GM18868 (cell line): ENCODE measurements around the gene ANXA8.
"Not testable (repeated sequence)": the region's sequence is repeated elsewhere in the genome, so short reads cannot be mapped to it uniquely, and the experiment has no call there.

Experiments
- ATAC-seq: cut with Tn5 transposase; IDR thresholded peaks from one replicate; pipeline ENCODE4 v1.9.1; 2021; ENCODE audit warnings: mild to moderate bottlenecking, moderate library complexity; ENCODE audit not compliant: unreplicated experiment

The ANXA8 gene, protein sequence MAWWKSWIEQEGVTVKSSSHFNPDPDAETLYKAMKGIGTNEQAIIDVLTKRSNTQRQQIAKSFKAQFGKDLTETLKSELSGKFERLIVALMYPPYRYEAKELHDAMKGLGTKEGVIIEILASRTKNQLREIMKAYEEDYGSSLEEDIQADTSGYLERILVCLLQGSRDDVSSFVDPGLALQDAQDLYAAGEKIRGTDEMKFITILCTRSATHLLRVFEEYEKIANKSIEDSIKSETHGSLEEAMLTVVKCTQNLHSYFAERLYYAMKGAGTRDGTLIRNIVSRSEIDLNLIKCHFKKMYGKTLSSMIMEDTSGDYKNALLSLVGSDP

DNA sequence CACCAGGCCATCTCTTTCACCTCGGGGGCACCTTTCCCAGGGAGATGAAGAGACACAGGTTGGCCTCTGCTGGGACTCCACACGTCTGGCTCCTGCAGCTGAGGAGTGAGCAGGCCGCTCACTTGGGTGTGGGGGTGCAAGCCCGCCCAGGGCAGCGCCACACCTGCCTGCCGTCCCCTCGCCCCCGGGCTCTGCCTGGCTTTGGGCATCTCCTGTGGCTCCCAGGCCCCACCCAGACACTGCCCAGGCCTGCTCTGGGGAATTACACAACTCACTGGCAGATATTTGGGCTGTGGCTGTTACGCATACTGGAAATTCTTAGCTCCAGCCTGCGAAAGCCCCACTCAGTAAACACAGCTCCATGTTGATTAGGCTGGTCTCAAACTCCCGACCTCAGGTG is at the start of gene ANXA8:
Gene ANXA8 (minus strand): TSS at position 193 of the 400 bp plus-strand sequence. CDS start 182 bp downstream, at position 11.
- not testable (repeated sequence) for ATAC-seq

DNA sequence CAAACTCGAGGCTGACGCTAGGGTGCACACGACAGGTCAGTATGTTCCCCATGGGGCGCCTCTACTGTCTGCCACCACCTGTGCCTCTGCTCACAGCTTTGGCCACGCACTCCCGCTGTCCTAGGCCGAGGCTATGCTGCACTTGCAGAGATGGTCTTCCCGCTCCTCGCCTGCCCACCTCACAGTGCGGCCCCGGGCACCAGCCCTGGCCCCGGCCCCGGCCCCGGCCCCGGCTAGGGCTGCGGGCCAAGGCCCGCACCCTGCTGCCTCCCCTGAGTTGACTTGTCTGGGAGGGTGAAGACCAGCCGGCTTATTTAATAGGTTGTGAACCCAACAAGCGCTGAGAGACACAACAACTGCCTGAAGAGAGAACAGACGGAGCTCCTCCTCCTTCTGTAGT is 39.6 kb upstream of the ANXA8 start, which contains the start of gene AGAP9:
Gene AGAP9 (minus strand): TSS at position 164 of the 400 bp plus-strand sequence. CDS start 112 bp downstream, at position 52.
- ATAC-seq = not testable (repeated sequence)

DNA sequence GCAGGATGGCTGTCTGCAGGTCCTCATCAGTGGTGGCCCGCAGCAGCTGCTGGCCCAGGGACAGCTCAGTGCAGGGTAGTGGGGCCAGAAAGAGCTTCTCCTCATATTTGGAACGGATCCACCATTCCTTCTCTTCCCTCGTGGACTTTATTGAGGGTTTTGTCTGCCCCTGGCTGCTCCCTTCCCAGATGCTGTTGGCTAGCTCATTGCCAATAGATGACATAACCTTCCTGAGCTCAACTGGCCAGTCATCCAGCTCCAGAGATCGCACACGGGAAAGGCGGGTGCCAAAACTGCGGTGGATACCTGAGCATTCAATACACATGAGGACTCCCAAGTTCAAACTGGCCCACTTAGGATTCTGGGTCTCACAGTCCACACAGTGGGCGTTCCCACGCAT is 18.4 kb upstream of the ANXA8 start:
- not testable (repeated sequence) for ATAC-seq

DNA sequence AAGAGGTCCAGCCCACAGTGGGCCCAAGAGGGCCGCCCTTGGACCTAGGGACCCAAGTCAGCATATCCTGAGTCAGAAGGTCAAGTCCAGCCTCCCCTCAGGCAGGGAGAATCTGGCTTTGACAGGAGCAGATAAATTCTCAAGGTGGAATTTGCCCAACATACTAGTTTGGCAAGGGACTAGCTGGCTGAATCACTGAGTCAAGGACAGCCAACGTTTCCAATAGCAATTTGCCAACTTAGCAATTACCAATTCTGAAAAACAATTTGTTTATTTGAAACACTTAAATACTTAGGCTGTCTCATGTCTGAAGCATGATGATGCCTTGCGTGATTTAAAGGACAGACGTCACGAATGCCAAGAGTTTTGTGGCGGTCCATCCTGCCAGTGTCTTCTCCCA is 10.3 kb upstream of the ANXA8 start:
- not testable (repeated sequence) for ATAC-seq

DNA sequence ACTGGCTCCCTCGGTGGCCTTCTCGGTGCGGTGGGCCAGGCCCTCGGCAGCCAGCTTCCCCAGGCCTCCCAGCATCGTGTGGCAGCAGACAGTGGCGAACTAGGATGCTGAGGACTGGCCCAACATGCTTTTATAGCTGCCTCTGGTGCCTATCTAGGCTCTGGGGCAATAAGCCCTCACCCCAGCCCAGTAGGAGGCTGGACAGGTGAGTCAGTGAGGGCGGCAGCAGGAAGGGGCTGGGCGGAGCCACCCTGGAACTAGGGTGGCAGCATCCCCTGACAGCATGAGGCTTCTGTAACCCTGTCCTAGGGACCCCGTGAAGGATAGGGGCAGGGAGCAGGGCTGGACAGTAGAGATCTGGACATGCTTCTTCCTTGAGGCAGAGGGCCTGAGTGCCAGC is 7.7 kb upstream of the ANXA8 start, which contains the start of gene FAM25G:
Gene FAM25G (minus strand): TSS at position 101 of the 400 bp plus-strand sequence. CDS start 26 bp downstream, at position 75.
- not testable (repeated sequence) for ATAC-seq

DNA sequence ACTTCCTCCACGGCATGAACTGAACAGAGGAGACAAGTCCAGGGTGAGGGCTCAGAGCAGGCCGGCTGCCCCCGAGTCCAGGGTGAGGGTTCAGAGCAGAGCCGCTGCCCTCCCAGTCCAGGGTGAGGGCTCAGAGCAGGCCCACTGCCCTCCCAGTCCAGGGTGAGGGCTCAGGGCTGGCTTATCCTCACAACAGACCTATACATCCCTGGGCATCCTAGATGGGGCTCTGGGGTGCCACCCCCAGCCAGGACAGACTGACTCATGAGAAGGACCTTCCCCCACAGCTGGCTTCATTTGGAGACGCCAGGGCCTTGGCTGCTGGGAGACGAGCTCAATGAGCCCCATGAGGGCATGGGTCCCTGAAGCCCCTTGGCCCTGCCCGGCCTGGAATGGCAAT is 5.7 kb upstream of the ANXA8 start:
- not testable (repeated sequence) for ATAC-seq

DNA sequence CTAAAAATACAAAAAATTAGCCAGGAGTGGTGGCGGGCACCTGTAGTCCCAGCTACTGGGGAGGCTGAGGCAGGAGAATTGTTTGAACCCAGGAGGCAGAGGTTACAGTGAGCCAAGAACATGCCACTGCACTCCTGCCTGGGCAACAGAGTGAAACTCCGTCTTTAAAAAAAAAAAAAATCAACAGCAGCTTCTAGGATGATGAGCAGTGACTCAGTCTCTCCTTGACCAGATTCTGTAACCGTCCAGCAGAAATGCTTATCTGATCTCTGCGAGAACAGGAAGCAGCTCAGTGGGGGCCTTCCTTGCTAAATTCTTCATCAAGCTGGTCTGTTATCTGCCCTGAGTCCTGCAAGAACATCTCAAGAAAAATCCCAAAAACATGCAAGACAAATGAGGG is 2.0 kb upstream of the ANXA8 start:
- ATAC-seq = not testable (repeated sequence)

DNA sequence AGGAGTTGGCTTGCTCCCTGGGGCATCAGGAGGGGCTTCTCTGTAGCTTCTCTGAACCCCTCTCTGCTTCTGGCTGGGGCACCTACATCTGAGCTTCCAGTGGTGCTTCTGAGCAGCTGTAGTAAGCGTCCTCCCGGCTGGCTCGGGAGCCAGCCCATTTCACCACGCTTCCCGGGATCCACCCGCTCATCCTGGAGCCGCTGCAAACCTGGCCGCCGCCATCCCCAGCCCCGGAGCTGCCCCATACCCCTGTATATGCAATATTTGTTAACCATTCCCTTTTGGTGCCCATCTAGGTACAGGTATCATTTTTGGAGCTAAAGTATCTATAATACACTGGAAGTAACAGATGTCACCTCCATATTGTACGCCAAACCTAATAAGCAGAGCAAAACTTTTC is 871 bp upstream of the ANXA8 start:
- ATAC-seq = not testable (repeated sequence)

DNA sequence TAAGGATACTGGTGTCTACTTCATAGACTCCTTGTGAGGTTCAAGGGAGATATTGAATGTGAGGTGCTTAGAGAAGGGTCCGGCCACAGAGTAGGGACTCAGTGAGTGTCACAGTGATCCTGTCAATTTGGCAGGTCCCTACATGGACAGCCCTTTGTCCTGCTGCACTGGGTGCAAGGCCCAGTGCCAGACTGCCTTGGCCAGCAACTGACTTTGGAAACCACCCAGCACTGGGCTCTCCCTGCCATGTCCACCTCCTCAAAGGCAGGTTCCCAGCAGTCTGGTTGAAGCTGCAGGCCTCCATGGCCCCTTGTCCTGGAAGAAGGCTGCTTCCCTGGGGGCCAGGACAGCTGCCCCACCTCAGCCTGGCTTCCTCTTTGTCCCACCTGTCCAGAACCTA is 1.5 kb downstream of the ANXA8 start:
- not testable (repeated sequence) for ATAC-seq

DNA sequence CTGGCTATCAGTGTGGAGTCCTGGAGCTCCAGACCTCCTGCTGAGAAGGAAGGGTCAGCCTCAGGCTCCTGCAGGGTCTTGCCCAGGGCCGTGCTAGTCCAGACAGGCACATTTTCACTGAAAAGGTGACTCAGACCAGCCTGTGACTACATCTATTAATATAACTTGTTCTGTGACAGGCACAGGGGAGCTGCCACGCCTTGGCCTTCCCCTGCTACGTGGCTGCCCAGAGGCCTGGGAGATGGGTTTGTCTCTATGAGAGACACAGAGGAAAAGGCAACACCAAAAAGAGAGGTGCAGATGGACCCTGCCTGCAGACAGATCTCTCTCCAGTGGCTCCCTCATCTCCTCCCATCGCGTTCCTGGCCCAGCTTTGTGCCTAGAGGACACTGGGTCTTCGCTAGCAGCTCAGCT is 2.1 kb downstream of the ANXA8 start:
- ATAC-seq = not testable (repeated sequence)

DNA sequence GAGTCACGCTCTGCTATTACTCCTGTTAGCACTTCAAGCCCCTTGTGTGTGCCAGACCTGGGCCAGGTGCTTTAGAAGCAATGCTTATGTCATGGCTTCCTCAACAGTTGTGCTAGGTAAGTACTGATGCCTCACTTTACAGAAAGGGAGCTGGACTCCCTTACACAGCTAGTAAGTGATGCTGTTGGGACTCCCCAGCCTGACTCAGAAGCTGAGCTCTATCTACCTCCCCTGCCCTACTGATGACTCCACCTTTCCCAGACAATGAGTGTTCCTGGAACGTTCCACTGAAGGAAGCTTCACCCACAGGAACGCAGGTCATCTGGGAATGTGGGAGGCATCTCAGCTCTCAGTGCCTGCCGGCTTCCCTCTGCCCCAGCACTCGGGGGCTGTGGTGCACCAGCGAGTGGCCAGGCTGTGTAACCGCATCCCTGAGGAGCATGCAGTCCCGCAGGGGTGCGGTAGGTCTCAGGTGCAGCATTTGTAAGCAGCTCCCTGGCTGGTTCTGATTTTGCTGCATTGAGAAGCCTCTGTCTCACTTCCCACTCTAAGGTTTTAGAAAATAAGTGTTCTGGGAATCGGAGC is 2.6 kb downstream of the ANXA8 start:
- ATAC-seq = not testable (repeated sequence)

DNA sequence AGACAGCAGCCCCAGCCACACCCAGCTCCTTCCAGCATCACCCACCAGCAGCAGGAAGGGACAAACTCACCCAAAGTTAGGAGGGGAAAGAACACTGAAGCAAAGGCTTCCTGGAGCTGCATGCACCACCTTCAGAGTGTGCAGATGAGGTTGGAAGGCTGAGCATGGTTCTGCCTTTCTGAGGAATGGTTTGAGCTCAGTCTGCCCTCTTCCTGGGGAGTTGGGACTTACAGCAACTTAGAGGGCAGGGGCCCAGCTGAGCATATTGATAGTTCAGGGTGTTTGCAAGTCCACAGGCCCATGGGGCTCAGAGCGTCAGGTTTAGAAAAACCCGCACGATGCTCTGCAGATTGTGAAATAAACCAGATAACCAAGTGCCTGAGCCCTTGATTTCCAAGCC is 3.8 kb downstream of the ANXA8 start:
- ATAC-seq = not testable (repeated sequence)

DNA sequence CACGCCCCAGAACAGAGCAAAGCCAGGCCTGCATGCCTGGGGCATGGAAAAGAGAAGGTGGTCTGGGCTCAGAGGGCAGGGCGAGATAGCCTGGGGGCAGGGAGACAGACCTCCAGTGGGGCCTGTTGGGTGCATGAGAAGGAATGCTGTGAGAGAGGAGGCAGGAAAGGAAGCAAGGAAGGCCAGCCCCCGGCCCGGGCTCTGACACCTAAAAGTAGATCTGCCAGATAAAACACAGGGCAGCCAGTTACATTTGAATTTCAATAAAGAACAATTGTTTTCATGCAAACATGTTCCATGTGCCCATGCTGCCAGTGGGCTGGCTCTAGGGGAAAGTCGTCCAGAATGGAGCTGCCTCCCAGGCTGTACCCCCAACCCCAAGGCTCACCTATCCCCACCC is 5.8 kb downstream of the ANXA8 start:
- not testable (repeated sequence) for ATAC-seq

DNA sequence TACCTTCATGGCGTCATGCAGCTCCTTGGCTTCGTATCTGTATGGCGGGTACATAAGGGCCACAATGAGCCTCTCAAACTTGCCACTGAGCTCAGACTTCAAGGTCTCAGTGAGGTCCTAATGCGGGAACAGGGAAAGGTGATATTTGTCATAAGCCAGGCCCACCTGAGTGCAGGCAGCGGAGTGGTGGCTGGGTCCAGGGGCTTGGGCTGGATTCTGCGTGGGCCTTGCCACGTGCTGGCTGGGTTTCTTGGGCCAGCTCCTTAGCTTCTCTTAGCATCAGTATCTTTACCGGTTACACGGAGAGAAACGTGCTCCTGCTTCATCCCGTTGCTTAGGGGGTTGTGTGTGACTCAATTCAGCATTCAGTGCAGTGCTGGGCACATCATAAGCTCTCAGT is 6.8 kb downstream of the ANXA8 start:
- ATAC-seq = not testable (repeated sequence)

DNA sequence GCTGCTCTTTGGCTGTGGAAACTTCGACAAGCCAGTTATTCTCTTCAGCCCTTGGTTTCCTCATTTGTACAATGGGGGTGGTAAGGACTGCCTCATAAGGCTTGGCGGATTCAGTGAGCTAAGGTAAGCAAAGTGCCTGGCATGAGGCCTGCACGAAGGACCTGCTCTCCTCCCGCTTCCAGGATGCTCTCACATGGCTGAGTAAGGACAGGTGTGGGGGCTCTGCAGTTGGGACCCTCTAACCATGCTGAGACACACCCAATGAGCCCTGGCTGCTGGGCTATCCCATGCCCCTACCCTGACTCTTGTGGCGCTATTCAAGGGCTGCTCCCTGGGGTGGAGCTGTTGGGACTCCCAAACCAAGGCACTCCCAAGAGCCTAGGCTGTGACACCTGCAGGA is 8.8 kb downstream of the ANXA8 start:
- not testable (repeated sequence) for ATAC-seq

DNA sequence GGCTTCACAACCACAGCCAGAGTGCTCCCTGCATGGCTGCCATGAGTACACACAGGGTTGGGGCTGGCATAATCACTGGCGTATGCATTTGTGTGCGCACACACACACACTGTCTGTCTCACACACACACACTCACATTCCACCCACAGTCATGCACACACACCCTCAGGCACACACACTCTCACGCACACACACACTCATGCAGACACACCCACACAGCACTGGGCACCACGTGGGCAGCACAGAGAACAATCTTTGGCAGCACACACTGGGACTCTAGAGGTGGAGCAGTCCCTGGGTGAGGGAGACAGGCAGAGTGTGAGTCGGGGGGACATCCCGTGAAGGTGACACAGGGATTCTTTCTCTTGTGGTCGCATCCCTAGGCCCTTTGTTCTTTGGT is 10.4 kb downstream of the ANXA8 start:
- ATAC-seq = not testable (repeated sequence)

DNA sequence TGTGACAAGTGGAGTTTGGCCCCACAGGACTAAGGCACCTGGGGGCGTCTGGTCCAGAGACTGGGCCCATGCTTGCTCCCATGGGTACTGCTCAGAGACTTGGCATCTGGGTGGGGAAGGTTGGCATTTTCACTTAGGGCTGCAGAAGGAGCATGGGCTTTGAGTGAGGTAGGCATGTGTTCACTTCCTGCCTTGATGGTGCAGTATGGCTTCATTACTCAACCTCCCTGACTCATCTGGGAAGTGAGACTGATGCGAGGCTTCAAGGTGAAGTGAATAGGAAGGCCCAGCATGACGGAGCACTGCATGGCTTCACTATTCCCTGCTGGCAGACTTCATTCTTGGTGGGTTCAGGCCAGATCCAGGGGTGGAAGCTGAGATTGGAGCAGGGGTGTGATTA is 11.3 kb downstream of the ANXA8 start:
- ATAC-seq = peak; percentile 87

DNA sequence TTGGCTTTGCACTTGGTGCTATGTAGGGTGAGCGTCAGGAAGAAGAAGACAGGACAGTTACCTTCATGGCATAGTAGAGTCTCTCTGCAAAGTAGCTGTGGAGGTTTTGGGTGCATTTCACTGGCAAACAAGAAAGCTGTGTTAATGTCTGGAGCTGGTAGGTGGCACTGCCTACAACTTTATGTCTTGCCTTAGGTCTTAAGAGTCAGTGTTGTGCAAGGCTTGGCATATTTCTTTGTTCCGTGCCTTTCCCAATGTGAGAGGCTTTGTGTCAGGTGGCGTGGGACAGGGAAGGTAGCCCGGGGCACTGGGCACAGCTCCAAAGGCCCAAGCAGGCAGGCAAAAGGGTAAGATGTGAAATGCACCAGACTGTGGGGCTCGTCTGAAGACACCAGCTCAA is 11.8 kb downstream of the ANXA8 start:
- ATAC-seq = not testable (repeated sequence)

DNA sequence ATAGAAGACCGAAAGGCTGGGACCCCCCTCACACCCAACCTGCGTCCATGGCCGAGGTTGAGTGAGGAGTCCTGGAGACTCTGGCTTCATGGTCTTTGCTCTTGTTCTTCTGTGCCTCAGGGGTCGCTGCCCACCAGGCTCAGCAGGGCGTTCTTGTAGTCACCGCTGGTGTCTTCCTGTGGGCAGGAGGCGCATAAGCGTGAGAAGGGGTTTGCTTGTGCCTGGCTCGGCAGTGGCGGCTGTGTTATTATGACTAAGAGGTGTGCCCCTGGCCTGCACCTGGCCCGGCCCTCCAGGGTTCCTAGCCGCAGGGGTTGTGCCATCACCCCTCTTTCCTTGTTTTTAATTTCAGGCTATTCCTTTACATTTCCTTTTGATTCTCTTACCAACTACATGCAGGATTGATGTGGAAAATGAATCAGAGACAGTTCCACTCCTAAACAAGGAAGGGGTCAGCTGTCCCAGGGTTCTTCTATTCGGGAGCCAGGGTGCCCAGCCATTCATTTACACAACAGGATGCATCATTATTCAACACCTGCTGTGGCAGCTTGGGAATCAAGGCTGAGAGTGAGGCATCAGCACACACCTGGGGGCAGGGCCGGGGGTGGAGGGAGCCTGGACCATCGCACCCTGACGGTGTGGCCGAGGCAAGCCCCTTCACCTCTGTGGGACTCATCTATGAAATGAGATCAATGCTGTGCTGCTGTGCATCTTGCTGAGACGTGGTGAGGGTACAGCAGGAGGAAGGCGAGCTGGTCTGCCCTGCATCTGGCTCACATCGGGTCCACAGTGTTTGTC is 15.0 kb downstream of the ANXA8 start:
- ATAC-seq = not testable (repeated sequence)

DNA sequence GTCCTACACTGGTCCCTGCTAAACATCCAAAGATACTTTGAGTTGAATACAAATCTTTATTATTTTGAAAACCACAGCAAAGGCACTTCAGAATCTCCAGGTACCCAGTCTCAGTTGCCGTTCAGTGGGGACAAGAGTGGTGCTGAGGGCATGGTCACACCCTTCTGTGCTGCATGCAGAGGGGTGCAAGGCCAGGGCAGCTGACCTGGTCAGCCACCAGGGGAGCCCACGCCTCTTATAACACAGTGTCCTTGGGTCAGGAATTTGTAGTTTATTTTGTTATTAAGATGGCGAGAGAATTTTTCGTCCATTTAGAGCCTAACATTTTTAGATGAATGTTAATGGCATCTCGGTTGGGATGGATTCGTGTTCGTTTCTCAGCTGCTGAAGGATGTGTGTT is 16.0 kb downstream of the ANXA8 start:
- not testable (repeated sequence) for ATAC-seq

DNA sequence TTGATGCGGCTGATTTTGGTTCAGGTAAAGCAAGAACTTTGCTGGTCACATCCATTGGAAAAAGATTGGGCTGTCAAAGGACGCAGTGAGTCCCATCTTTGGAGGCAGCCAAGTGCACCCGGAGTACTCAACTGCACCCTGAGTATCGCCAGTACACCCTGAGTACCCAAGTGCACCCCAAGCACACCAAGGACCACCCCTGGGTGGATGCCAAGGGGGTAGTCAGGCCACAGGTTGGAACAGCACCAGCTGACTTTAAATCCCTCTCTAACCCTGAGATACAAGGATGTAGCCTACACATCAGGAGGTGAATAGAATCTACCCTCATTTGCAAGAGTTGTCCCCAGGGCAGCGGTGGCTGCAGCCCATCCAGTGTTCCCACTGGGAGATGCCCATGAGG is 16.5 kb downstream of the ANXA8 start:
- not testable (repeated sequence) for ATAC-seq
